Stimulated activated naive CD4-positive, alpha-beta T cell (primary cell): ENCODE data around the gene FAM229B.
"Not testable (repeated sequence)": the region's sequence is repeated elsewhere in the genome, so short reads cannot be mapped to it uniquely, and the experiment has no call there.

Experiments used
- DNase-seq, 6 experiments: peaks; one replicate each; lab custom pipeline; 2025; lab: John Stamatoyannopoulos, UW

FAM229B gene

GRCh38 chr6:112065426-112065986 lies 21.9 kb upstream of the FAM229B start:
- DNase-seq = no peak

GRCh38 chr6:112066606-112067005 lies 20.8 kb upstream of the FAM229B start:
- no peak for DNase-seq

DNA sequence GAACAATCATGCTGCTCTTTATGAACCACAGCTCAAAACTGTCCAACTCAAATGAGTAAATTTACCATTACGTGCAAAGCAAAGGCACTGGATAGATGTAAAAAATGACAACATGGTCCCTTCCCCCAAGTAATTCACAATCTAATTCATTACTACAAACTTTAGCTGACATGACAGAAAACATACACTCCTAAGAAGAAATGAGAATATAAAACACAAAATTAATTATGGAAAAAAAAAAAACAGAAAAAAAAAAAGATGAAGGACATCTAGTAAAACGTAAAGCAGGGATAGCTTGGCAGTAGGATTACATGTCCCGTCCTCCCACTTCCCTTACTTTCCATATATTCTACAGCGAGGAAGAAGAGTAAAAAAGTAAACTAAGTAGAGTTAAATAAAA lies 5.8 kb upstream of the FAM229B start:
- no peak for DNase-seq

- DNase-seq = no peak
Observed at GRCh38 chr6:112085286-112086065, 1.9 kb upstream of the FAM229B start.

DNA sequence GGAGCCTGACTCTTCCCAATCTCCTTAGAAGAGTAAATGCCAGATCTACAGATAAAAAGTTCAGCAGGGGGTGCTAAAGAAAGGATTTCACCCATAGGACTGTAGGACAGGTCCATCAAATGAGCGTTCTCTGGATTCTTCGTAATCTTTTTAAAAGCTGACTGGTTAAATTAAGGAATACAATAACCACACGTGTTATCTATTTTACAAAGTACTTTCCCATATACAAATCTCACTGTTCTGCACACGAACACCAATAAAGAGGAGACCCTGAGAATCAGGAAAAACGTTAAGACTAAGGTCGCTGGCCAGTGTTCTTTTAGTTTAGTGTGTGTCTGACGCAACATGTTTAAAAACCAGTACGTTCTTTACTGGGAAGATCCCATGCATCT lies 651 bp upstream of the FAM229B start:
- DNase-seq = peak in 1 of 6 experiments; percentile 18

DNA sequence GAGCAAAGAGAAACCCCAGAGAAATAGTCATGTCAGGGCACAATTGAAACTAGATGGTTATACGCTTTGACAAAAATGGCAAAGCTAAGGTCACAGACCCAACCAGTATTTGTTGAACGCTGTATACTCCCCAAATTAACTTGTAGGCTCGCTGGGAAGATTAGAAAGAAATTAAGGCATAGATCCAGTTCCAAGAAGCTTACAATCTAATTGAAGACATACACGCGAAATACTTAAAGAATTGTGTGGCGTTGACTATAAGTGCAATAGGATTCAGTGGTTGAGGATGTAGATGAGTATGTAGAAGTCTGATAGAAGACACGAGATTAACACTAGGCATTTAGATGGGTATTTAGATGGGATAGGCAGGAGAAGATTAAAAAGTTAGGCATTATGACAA lies 525 bp downstream of the FAM229B start:
- no peak for DNase-seq

DNA sequence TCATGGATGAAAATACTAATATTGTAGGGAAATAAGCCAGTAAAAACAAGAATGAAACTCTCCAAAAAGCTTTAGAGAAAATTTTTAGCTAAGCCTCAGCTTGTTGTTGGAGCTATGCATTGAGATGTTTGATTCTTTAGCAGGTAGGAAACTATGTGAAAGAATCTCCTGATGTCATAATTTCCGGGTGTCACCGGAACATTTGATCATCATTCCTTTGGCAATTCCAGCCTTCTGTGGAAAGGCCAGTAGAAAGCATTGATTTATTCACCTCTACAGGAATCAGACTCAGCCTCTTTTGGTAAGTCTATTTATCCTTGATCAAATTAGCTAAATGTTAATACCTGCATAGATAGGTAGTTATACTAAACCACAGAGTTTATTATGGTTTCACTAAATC lies 9.5 kb downstream of the FAM229B start:
- no peak for DNase-seq

DNA sequence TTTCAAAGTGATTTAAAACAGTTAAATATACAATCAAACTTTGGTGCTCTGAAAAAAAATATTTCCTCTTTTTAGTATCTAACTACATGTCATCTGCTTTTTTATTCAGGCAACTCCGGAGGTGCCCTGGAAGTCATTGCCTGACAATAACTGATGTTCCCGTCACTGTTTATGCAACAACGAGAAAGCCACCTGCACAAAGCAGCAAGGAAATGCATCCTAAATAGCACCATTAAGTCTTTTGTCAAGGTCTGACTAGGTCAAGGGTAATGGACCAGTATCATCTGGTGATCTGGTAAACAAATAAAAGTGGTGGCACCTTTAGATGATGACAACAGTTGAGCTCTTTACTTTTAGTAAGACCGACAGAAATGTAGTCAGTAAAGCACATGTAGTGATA lies 13.2 kb downstream of the FAM229B start:
- DNase-seq = no peak

DNA sequence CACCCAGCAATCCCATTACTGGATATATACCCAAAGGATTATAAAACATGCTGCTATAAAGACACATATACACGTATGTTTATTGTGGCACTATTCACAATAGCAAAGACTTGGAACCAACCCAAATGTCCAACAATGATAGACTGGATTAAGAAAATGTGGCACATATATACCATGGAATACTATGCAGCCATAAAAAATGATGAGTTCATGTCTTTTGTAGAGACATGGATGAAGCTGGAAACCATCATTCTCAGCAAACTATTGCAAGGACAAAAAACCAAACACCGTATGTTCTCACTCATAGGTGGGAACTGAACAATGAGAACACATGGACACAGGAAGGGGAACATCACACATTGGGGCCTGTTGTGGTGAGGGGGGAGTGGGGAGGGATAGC lies 18.6 kb downstream of the FAM229B start:
- DNase-seq = not testable (repeated sequence)

DNA sequence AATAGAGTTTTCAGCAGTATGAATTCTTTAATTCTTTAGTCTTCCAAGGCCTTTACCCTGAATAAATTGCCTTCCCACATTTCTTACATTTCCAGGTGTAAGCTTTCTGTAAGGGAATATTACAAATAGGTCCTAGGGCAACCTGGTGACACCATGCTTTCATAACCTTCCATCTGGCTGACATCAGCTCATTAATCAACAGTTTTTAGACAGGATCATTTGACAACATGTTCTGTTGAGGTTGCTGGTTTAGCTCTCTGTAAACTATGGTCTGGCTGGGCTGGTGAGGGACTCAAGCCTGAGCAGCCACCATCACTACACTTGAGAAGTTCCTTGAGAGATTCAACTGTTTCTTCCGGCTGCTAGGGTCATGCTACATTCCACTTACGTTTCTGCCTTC lies 19.2 kb downstream of the FAM229B start:
- no peak for DNase-seq

DNA sequence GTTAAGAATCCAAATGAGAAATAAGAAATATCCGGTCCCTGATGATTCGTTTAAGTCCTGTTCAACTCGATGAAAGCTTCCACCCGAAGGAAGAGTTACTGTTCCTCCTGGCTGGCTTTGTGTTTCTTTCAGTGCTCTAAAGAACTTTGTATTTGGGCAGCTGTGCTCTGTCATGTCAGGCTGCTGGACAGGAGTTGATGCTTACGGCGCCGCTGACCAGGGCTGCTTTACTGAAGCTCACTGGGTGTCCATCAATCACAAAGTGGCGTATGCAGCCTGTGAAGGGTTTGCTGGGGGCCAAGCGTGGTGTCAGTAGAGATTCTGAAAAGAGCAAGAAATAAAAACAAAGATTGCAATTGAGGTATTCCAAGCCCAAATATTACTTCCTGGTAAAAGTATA lies 21.9 kb downstream of the FAM229B start:
- DNase-seq = no peak

DNA sequence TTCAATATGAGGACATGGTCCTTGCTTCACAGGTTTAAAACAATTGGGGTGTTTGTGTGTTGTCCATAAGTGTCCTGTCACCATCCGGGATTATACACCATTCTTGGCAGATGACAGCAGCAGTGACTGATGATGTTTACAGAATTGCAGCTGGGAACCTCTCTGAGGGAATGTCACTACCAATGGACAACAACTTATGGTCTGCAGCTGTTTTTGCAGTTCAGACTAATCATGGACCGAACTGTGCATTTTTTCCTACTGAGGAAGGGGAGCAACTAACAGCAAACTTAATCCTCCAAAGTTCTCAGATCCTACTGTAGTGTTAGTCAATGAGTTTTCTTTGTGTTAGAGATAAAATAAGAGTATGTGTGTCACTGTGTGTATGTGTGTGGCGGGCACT lies 26.0 kb downstream of the FAM229B start:
- DNase-seq = no peak

DNA sequence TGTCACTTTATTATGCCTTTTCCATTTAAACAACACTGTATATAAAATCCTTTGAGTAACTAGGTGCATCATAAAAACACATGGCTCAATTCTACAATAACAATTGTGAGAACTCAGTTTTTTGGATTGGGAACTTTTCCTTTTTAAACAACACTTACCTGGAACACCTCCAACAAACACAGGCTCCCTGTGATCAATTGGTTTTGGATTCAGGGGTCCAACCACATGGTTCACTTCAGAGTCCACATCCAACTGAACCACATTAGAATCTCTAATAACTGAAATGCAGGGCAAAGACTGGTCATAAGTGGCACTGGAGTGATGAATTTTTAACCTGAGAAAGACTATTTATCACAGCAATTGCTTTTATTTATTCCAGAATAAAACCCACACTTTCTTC lies 26.5 kb downstream of the FAM229B start:
- no peak for DNase-seq

GRCh38 chr6:112114577-112115223 lies 27.3 kb downstream of the FAM229B start:
- DNase-seq = no peak

- DNase-seq = no peak
Observed at GRCh38 chr6:112116221-112116620, 28.8 kb downstream of the FAM229B start.

GRCh38 chr6:112117554-112117953 lies 30.2 kb downstream of the FAM229B start:
- no peak for DNase-seq

DNA sequence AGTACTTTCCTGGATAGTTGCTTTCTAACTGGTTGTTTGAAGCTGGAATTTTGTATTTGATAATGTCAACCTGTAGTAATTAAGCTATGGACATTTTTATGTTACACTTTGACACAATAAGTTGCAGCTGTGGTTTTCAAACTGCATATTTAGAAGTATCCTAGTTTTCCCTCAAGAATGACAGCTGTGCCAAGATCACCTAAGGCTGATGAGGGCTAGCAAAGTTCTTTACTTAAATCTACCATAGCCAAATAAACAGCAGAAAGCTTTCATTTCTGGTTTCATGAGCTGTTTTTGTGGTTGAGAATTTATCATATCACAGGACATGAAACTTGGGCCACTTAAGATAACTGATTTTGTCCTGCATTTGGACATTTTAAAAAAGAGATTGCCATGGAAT lies 30.6 kb downstream of the FAM229B start:
- DNase-seq = no peak

DNA sequence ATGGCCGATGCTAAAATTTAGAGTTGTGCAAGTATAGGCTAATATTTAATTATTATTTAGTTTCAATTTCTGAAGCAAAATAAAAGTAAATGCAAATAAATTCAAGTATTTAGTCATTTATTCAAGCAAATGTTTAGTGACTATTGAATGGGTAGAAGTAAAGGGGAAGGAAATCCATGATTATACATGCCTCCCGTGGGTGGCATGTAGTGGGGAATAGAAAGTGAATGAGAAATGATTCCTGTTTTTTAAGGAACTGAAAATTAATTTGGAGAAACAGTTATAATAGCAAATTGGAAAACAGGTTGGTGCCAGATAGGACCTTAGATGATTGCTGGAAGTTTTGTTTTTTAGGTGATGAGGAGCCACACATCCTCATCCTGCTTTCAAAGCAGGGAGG lies 35.4 kb downstream of the FAM229B start:
- no peak for DNase-seq

- DNase-seq = no peak
Observed at GRCh38 chr6:112123982-112124381, 36.6 kb downstream of the FAM229B start.

DNA sequence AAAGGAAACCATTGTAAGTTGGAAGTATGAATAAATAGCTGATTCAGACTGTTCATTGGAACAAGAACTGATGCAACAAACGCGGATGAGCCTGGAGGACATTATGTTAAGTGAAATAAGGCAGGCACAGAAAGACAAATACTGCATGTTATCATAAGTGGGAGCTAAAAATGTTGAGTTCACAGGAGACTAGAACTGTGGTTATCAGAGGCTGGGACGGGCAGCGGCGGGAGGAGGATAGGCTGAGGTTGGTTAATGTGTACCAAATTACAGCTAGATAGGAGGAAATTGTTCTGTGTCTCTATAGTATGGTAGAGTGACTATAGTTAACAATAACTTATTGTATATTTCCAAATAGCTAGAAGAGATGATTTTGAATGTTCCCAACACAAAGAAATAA lies 40.8 kb downstream of the FAM229B start:
- DNase-seq = no peak

GRCh38 chr6:112130878-112131277 lies 43.5 kb downstream of the FAM229B start:
- no peak for DNase-seq

- DNase-seq = no peak
Observed at GRCh38 chr6:112139052-112139451, 51.7 kb downstream of the FAM229B start.

GRCh38 chr6:112141707-112142106 lies 54.3 kb downstream of the FAM229B start:
- no peak for DNase-seq
